SK-N-SH (cell line): ENCODE data around the gene KLF12. TPM values are rescaled to one million over a fixed set of nuclear protein-coding genes. Genes with fewer than 3 reads are reported as not detected.

ENCODE experiments used
- CTCF ChIA-PET: fragments of 300-600, 350-600 bp; formaldehyde crosslinking; extraction: SDS; loops from one replicate; lab custom pipeline; 2021; lab: Yijun Ruan, JAX
- POLR2A ChIA-PET: fragments of 350-600 bp; sonication (Branson Sonifier 250); formaldehyde crosslinking; extraction: SDS; loops from one replicate; lab custom pipeline; 2020; ENCODE audit warnings: antibody characterized with exemption, inconsistent platforms; lab: Yijun Ruan, JAX
- DNase-seq: peaks from one replicate; pipeline ENCODE4 v3.0.0; 2012
- H2AFZ ChIP-seq: fragments of 200-600 bp; sonication (generic); 2 replicates; pipeline ENCODE4 v1.8.1; 2016; ENCODE audit warnings: antibody characterized with exemption, mild to moderate bottlenecking, low read depth
- H3F3A ChIP-seq: fragments of 200-600 bp; sonication (generic); replicated peaks from 2 replicates; pipeline ENCODE3; 2016; ENCODE audit warnings: antibody characterized with exemption, mild to moderate bottlenecking; ENCODE audit not compliant: insufficient read depth
- H3K27ac ChIP-seq, 2 experiments: fragments of 200-500 bp in 1 of 2; fragments of 200-600 bp in 1 of 2; sonication (Bioruptor generic) in 1 of 2; sonication (generic), shearing (Covaris generic) in 1 of 2; 2 replicates each; pipeline versions ENCODE4 v1.5.1 to v1.6.1; 2014 to 2016; ENCODE audit warnings: low read depth in 2 of 2, inconsistent platforms in 1 of 2, low read length in 1 of 2, mild to moderate bottlenecking in 1 of 2, mixed read lengths in 1 of 2
- H3K27me3 ChIP-seq: fragments of 200-600 bp; sonication (generic), shearing (Covaris generic); 2 replicates; pipeline ENCODE4 v1.6.1; 2016; ENCODE audit warnings: mixed run types; ENCODE audit not compliant: insufficient read depth
- H3K36me3 ChIP-seq, 2 experiments: fragments of 200-500 bp in 1 of 2; fragments of 200-600 bp in 1 of 2; sonication (Bioruptor generic) in 1 of 2; sonication (generic) in 1 of 2; replicated peaks in 1 of 2; 2 replicates each; pipeline versions ENCODE3 to v1.5.1; 2014 to 2016; ENCODE audit warnings: low read length in 1 of 2, mild to moderate bottlenecking in 1 of 2; ENCODE audit not compliant: insufficient read depth in 2 of 2, control insufficient read depth in 1 of 2
- H3K4me1 ChIP-seq, 2 experiments: fragments of 200-500 bp in 1 of 2; fragments of 200-600 bp in 1 of 2; sonication (Bioruptor generic) in 1 of 2; sonication (generic), shearing (Covaris generic) in 1 of 2; 2 replicates each; pipeline versions ENCODE4 v1.5.1 to v1.6.1; 2014 to 2016; ENCODE audit warnings: low read depth in 1 of 2, low read length in 1 of 2, mixed run types in 1 of 2; ENCODE audit not compliant: insufficient read depth in 2 of 2, control insufficient read depth in 1 of 2
- H3K4me2 ChIP-seq: fragments of 200-600 bp; sonication (generic), shearing (Covaris generic); 2 replicates; pipeline ENCODE4 v1.6.1; 2017; ENCODE audit warnings: mixed run types
- H3K4me3 ChIP-seq, 2 experiments: fragments of 200-500 bp in 1 of 2; fragments of 200-600 bp in 1 of 2; sonication (Bioruptor generic) in 1 of 2; sonication (generic), shearing (Covaris generic) in 1 of 2; 2 replicates each; pipeline versions ENCODE4 v1.5.1 to v1.8.1; 2014 to 2016; ENCODE audit warnings: low read depth in 2 of 2, inconsistent platforms in 1 of 2, low read length in 1 of 2, mild to moderate bottlenecking in 1 of 2, mixed read lengths in 1 of 2, moderate library complexity in 1 of 2
- H3K79me2 ChIP-seq: fragments of 200-600 bp; sonication (generic); 2 replicates; pipeline ENCODE4 v1.8.1; 2017; ENCODE audit warnings: mild to moderate bottlenecking; ENCODE audit not compliant: insufficient read depth
- H3K9ac ChIP-seq: fragments of 200-600 bp; sonication (generic); 2 replicates; pipeline ENCODE4 v1.6.1; 2017; ENCODE audit warnings: mixed run types
- H3K9me2 ChIP-seq: fragments of 200-600 bp; sonication (generic); 2 replicates; pipeline ENCODE4 v1.6.1; 2017; ENCODE audit warnings: mixed run types
- H3K9me3 ChIP-seq: fragments of 200-600 bp; sonication (generic); 2 replicates; pipeline ENCODE4 v1.6.1; 2017; ENCODE audit warnings: mixed run types, mild to moderate bottlenecking, moderate library complexity
- H4K20me1 ChIP-seq: fragments of 200-600 bp; sonication (generic); 2 replicates; pipeline ENCODE4 v1.6.1; 2017; ENCODE audit warnings: mild to moderate bottlenecking, mixed run types; ENCODE audit not compliant: insufficient read depth
- CHD2 ChIP-seq: fragments of 150-350 bp; IDR thresholded peaks from 2 replicates; pipeline ENCODE4 v1.6.1; 2018; ENCODE audit warnings: low read length; ENCODE audit not compliant: partially characterized antibody
- EZH2phosphoT487 ChIP-seq: fragments of 200-600 bp; sonication (generic); IDR thresholded peaks from 2 replicates; pipeline ENCODE4 v1.6.1; 2017; ENCODE audit warnings: low read depth, mixed run types, mild to moderate bottlenecking, antibody characterized with exemption, moderate library complexity, borderline replicate concordance
- FOXJ3 ChIP-seq: sonication (generic); formaldehyde crosslinking; IDR thresholded peaks from 2 replicates; pipeline ENCODE4 v1.5.1; 2020; ENCODE audit warnings: mild to moderate bottlenecking, missing genetic modification reagents
- GABPA ChIP-seq: IDR thresholded peaks from 2 replicates; pipeline ENCODE4 v1.4.0; 2012; ENCODE audit warnings: low read depth, mild to moderate bottlenecking
- GATA2 ChIP-seq: sonication (generic); formaldehyde crosslinking; IDR thresholded peaks from 2 replicates; pipeline ENCODE4 v1.5.0; 2020; ENCODE audit warnings: mild to moderate bottlenecking, missing genetic modification reagents
- JUND ChIP-seq: IDR thresholded peaks from 2 replicates; pipeline ENCODE4 v1.4.0; 2012
- MEF2A ChIP-seq: IDR thresholded peaks from 2 replicates; pipeline ENCODE4 v1.4.0; 2012; ENCODE audit warnings: low read depth, borderline replicate concordance
- MXI1 ChIP-seq: IDR thresholded peaks from 2 replicates; pipeline ENCODE4 v1.6.1; 2012; ENCODE audit warnings: mild to moderate bottlenecking, low read depth, low read length, improper control_type of control experiment
- NFIC ChIP-seq: IDR thresholded peaks from 2 replicates; pipeline ENCODE4 v1.4.0; 2012; ENCODE audit warnings: borderline replicate concordance
- NRF1 ChIP-seq: IDR thresholded peaks from 2 replicates; pipeline ENCODE4 v1.6.1; 2012; ENCODE audit warnings: low read depth, mild to moderate bottlenecking, low read length
- RAD21 ChIP-seq: IDR thresholded peaks from 2 replicates; pipeline ENCODE4 v1.6.1; 2012; ENCODE audit warnings: mild to moderate bottlenecking, low read length
- RCOR1 ChIP-seq: fragments of 150-350 bp; IDR thresholded peaks from 2 replicates; pipeline ENCODE4 v1.6.1; 2017; ENCODE audit warnings: antibody characterized with exemption, low read length
- RXRA ChIP-seq: IDR thresholded peaks from 2 replicates; pipeline ENCODE4 v1.4.0; 2012; ENCODE audit warnings: low read depth, mild to moderate bottlenecking, borderline replicate concordance
- SIN3A ChIP-seq: IDR thresholded peaks from 2 replicates; pipeline ENCODE4 v1.6.1; 2012; ENCODE audit warnings: low read depth, mild to moderate bottlenecking, low read length, moderate library complexity, borderline replicate concordance
- SMC3 ChIP-seq: IDR thresholded peaks from 2 replicates; pipeline ENCODE4 v1.6.1; 2012; ENCODE audit warnings: low read depth, low read length, improper control_type of control experiment
- TAF1 ChIP-seq: IDR thresholded peaks from 2 replicates; pipeline ENCODE4 v1.6.1; 2012; ENCODE audit warnings: low read depth, mild to moderate bottlenecking, low read length, moderate library complexity, borderline replicate concordance
- TEAD4 ChIP-seq: IDR thresholded peaks from 2 replicates; pipeline ENCODE4 v1.4.0; 2012; ENCODE audit warnings: mild to moderate bottlenecking, borderline replicate concordance; ENCODE audit not compliant: insufficient read depth
- WGBS: methylation state at CpG from one replicate; pipeline ENCODE4 v1.1.6; 2017; ENCODE audit warnings: low lambda C conversion rate; 5-methylcytosine and 5-hydroxymethylcytosine counted together
- polyA plus RNA-seq, 3 experiments: library from polyadenylated mRNA; depleted of rRNA; stranded (reverse); fragments of >200 nt; gene quantifications; 2 replicates each; pipeline ENCODE4 v1.2.3, GENCODE V29; 2012
- TF ChIP-seq, protein P1 (sequence below): fragments of 150-350 bp; IDR thresholded peaks from 2 replicates; pipeline ENCODE4 v1.6.1; 2016; ENCODE audit warnings: mild to moderate bottlenecking, low read depth, low read length
- TF ChIP-seq, protein P2 (sequence below): IDR thresholded peaks from 2 replicates; pipeline ENCODE4 v1.4.0; 2012; ENCODE audit warnings: low read depth, borderline replicate concordance
- TF ChIP-seq, protein P3 (sequence below): IDR thresholded peaks from 2 replicates; pipeline ENCODE4 v1.4.0; 2012; ENCODE audit warnings: low read depth, borderline replicate concordance

The KLF12 gene
- polyA plus RNA-seq, 1 of the 3 experiments (the other 2 are of a cell fraction): 2.4 TPM

DNA sequence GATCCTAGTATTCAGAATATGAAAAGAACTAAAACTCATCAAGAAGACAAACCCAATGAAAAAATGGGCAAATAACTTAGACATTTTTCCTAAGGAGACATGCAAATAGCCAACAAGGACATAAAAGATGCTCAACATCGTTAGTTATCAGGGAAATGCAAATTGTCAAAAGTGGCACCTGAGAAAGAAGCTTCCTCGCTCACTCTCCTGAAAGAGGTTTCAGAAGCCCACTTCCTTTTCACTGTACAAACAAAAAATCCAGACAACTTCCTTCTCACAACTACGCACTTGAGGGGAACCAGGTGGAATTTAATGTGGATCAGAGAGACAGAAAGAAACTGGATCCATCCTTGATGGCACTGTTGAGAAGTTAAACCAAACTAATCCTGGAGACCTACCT is 41.5 kb downstream of the KLF12 start:
- peaks cover 72% of the 10 kb centered on the region for H3K79me2 ChIP-seq
- ChIA-PET CTCF (no interaction called here), POLR2A (no interaction called here)
- WGBS: 97% methylated on average over 3 of the region's 3 CpGs
- H3K27ac ChIP-seq: peak overlapping the region in 1 of 2 experiments; percentile 35; a peak in 2 of 4 replicates
- H3K4me1 ChIP-seq: peaks cover 0 to 3% of the 10 kb centered on the region in 2 experiments; a peak in 1 of 4 replicates
- H4K20me1 ChIP-seq: peaks cover 11% of the 10 kb centered on the region
- H3K9me3 ChIP-seq: no peaks in the 10 kb centered on the region
- no peak overlapping the region for H3K4me2 ChIP-seq
- H3K36me3 ChIP-seq: no peaks in the 10 kb centered on the region
- TF ChIP-seq SMC3 (no peak), TAF1 (no peak), EZH2phosphoT487 (no peak), NFIC (no peak), GATA2 (CRISPR knock-in tag) (no peak), TEAD4 (no peak)
- TF ChIP-seq, protein P1, sequence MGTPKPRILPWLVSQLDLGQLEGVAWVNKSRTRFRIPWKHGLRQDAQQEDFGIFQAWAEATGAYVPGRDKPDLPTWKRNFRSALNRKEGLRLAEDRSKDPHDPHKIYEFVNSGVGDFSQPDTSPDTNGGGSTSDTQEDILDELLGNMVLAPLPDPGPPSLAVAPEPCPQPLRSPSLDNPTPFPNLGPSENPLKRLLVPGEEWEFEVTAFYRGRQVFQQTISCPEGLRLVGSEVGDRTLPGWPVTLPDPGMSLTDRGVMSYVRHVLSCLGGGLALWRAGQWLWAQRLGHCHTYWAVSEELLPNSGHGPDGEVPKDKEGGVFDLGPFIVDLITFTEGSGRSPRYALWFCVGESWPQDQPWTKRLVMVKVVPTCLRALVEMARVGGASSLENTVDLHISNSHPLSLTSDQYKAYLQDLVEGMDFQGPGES: no peak
- DNase-seq: no peak
- no peak overlapping the region for H2AFZ ChIP-seq
- H3K27me3 ChIP-seq: no peaks in the 10 kb centered on the region
- H3K9ac ChIP-seq: no peak overlapping the region
- H3K9me2 ChIP-seq: no peaks in the 10 kb centered on the region
- H3F3A ChIP-seq: peaks cover 12% of the 10 kb centered on the region
- no peak overlapping the region for H3K4me3 ChIP-seq

DNA sequence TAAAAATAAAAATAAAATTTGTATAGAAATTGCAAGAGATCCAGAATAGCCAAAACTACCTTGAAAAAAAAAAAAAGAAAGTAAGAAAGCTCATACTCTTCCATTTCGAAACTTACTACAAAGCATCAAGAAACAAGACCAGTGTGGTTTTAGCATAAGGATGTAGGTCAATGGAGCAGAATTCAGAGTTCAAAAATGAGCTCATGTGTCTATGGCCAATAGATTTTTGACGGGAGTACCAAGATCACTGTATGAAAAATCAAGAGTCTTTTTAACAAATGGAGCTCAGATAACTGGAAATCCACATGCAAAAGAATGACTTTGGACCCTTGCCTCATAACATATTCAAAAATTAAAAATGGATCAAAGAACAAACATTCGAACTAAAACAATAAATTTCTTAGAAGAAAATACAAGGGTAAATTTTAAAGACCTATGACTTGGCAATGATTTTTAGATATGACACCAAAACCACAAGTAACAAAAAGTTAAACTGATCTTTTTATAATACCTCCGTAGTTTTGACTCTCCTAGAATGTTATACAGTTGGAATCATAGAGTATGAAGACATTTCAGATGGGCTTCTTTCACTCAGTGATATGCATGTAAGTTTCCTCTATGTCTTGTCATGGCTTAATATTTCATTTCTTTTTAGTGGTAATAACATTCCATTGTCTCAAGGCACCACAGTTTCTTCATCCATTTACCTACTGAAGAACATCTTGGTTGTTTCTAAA is 43.2 kb downstream of the KLF12 start:
- no peaks in the 10 kb centered on the region for H3K9me2 ChIP-seq
- 96% methylated on average over 4 of the region's 4 CpGs for WGBS
- TF ChIP-seq RAD21: no peak
- no peak for TF ChIP-seq NFIC
- TF ChIP-seq FOXJ3: no peak
- no peak for TF ChIP-seq RCOR1
- TF ChIP-seq CHD2: no peak
- TF ChIP-seq TEAD4: no peak
- no peak for TF ChIP-seq MEF2A
- TF ChIP-seq TAF1: no peak
- TF ChIP-seq, protein P2, sequence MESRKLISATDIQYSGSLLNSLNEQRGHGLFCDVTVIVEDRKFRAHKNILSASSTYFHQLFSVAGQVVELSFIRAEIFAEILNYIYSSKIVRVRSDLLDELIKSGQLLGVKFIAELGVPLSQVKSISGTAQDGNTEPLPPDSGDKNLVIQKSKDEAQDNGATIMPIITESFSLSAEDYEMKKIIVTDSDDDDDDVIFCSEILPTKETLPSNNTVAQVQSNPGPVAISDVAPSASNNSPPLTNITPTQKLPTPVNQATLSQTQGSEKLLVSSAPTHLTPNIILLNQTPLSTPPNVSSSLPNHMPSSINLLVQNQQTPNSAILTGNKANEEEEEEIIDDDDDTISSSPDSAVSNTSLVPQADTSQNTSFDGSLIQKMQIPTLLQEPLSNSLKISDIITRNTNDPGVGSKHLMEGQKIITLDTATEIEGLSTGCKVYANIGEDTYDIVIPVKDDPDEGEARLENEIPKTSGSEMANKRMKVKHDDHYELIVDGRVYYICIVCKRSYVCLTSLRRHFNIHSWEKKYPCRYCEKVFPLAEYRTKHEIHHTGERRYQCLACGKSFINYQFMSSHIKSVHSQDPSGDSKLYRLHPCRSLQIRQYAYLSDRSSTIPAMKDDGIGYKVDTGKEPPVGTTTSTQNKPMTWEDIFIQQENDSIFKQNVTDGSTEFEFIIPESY: no peak
- TF ChIP-seq RXRA: no peak
- no peak for TF ChIP-seq MXI1
- TF ChIP-seq, protein P3, sequence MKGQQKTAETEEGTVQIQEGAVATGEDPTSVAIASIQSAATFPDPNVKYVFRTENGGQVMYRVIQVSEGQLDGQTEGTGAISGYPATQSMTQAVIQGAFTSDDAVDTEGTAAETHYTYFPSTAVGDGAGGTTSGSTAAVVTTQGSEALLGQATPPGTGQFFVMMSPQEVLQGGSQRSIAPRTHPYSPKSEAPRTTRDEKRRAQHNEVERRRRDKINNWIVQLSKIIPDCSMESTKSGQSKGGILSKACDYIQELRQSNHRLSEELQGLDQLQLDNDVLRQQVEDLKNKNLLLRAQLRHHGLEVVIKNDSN: no peak
- no peak for TF ChIP-seq SIN3A
- no peak for TF ChIP-seq GABPA
- no peak for TF ChIP-seq NRF1
- no peak for TF ChIP-seq JUND
- TF ChIP-seq, all 33 proteins: peak for 0
- Histone ChIP-seq H3K4me3 (no peak overlapping the region), H3K79me2 (peaks cover 80% of the 10 kb centered on the region), H3K27me3 (no peaks in the 10 kb centered on the region), H3K9ac (no peak overlapping the region), H3K9me3 (no peaks in the 10 kb centered on the region), H2AFZ (no peak overlapping the region), H3K4me2 (no peak overlapping the region), H3K4me1 (peaks cover 3 to 5% of the 10 kb centered on the region in 2 experiments; a peak in 2 of 4 replicates), H3K36me3 (no peaks in the 10 kb centered on the region), H3F3A (peaks cover 12% of the 10 kb centered on the region), H4K20me1 (peaks cover 11% of the 10 kb centered on the region), H3K27ac (no peak overlapping the region)
- POLR2A ChIA-PET: no interaction called here
- CTCF ChIA-PET: no interaction called here
- no peak for DNase-seq
